GM21360 (cell line): ENCODE data around the gene SLC12A4.
"Not testable (repeated sequence)": the region's sequence is repeated elsewhere in the genome, so short reads cannot be mapped to it uniquely, and the experiment has no call there.

Experiments used
- ATAC-seq: cut with Tn5 transposase; IDR thresholded peaks from one replicate; pipeline ENCODE4 v1.9.1; 2021; ENCODE audit warnings: mild to moderate bottlenecking, moderate library complexity; ENCODE audit not compliant: unreplicated experiment

Gene SLC12A4

DNA sequence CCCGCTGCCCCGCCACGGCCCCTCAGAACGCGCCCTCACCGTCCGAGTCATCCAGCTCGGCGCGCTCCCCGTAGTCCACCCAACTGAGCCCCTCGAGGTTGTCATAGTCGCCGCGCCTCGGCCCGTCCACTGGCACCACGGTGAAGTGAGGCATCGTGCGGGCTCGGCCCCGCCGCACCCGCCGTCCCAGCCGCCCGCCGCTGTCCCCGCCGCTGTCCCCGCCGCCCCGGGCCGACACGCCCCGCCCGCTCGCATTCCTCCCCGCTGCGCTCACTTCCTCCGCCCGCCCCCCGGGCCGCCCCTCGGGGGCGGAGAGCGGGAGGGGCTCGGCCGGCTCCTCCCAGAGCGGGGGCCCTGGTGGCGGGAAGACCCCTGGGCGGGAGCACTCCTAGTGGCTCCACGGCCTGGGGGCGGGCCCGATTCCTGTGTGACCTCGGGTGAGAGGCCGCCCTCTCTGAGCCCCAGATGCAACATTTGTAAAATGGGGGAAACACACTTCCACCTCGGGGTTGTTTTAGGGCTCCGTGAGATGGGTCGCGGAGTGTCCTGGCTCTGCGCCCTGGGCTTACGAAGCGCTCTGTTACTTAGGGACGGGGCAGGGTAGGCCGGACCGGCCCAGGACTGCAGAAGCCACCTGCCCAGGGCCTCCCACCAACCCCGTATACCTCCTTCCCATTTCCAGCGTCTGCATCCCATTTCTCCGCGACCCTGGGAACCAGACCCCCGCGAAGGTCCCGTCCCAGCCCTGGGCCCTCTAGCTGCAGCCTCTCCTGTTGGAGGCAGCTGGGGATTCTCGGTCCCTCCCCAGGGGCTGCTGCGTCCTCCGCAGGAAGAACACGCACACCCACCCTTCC, at the start of gene SLC12A4:
Gene SLC12A4, minus strand, starts transcription at position 238 of the 854 bp plus-strand sequence. Its CDS starts 84 bp downstream, at position 154.
- peak; percentile 68 for ATAC-seq

DNA sequence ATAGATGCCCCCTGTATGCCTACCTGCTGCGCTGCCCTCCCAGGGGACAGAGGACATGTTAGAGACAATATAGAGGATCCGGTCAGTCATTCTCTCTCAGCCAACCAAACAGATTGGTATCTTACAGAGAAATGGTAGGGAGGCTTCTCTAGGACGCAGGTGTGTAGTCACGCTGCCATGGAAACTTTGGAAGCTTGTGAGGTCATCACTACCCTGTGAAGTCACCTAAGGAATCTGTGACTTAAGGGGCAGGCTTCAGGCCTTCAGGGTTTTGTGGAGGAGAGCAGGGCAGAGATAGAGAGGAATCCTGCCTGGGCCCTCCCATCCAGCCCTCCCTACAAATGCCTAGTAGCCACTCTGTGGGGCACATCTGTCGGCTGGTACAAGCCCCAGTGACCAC, 47.2 kb upstream of the SLC12A4 start, which contains the start of gene DPEP2NB:
Gene DPEP2NB, minus strand, starts transcription at position 231 of the 400 bp plus-strand sequence. Its CDS starts 141 bp downstream, at position 90.
- no peak for ATAC-seq

DNA sequence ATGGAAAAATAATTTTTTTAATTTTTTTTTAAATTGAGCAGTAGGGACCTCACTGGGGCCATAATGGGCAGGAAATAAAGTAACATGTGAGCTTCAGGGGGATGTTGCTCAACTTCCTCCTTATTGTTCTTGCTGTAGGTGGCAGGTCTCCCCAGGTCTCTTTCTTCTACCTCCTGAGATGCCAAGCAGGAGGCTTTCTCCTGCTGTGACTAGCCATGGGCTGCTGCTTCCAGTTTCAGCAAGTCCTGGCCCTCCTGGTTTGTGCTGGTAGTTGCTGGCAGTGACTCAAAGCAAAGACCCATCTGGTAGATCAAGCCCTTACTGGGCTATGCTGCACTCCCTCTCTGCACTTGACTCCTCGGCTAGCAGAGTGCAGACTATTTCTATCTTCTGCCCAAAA, 45.0 kb upstream of the SLC12A4 start:
- ATAC-seq = no peak

DNA sequence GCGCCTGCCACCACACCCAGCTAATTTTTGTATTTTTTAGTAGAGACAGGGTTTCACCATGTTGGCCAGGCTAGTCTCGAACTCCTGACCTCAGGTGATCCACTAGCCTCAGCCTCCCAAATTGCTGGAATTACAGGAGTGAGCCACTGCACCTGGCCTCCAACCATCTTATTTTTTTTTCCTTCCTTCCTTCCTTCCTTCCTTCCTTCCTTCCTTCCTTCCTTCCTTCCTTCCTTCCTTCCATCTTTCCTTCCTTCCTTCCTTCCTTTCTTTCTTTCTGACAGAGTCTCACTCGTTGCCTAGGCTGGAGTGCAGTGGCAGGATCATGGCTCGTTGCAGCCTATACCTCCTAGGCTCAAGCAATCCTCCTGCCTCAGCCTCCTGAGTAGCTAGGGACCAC, 41.4 kb upstream of the SLC12A4 start:
- not testable (repeated sequence) for ATAC-seq

DNA sequence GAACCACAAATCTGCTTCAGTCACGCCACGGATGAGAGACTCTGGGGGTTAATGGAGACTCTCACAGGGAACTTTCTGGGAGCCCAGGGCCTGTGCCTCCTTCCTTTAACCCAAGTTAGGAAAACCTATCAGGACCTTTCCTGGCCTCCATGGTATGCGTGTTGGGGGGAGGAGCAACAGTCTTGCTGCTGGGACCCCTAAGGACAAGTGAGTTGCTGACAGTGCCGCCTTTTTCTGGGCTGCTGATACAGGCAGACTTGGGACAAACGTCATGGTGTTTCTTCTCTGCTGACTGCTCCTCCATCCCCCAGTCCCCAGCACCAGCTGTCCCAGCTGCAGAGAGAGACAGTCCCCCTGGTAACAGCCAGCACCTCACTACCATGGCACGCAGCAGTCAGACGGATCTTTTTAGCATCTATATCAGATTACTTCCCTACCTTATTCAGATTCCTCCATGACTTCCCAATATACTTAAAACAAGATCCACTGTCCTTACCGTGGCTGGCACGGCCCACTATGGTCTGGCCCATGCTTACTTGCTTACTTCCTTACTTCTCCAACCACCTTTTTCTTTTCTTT, 40.8 kb upstream of the SLC12A4 start:
- no peak for ATAC-seq

DNA sequence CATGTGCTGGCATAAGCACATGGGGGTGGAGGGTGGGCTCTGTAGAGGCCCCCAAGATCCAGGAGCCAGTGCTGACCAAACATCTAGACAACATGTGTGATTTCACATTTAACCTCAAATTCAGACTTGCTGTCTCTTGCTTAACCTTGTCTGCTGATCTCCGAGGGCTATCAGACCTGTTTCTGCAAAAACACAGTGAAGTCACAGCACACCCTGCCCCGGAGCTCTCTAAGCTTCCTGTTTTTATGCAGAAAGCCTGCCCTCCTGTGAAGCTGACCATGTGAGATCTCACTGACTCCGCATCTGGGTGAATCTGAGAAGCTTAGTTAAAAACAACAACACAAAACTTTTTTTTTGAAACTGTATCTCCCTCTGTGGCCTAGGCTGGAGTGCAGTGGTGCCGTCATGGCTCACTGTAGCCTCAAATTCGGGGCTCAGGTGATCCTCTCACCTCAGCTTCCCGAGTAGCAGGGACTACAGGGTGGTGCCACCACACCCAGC, 37.4 kb upstream of the SLC12A4 start:
- no peak for ATAC-seq

DNA sequence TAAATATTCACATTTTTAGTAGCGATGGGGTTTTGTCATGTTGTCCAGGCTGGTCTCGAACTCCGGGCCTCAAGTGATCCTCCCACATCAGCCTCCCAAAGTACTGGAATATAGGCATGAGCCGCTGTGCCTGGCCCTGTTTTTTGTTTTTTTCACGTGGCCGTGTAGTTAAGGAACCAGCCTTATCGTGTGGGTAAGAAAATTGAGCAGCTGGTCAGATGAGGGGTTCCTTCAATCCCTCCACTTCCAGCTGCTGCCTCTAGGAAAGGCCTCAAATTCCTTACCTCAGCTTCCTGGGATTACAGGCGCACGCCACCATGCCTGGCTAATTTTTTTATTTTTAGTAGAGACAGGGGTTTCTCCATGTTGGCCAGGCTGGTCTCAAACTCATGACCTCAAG, 36.8 kb upstream of the SLC12A4 start:
- ATAC-seq = no peak

DNA sequence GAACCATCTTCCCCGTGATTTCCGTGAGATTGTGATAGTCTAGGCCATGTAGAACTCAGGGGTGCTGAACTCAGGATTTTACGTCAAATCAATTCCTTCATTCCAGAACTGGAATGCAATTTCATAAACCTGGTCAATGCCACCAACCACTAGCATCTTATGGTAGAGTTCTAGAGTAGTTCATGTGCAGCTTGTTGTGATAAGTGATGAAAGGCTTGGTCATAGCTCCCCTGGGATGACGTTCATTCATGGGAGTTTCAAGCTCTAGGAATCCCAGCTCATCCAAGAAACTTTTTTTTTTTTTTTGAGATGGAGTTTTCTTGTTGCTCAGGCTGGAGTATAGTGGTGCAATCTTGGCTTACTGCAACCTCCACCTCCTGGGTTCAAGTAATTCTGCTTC, 34.6 kb upstream of the SLC12A4 start:
- no peak for ATAC-seq

DNA sequence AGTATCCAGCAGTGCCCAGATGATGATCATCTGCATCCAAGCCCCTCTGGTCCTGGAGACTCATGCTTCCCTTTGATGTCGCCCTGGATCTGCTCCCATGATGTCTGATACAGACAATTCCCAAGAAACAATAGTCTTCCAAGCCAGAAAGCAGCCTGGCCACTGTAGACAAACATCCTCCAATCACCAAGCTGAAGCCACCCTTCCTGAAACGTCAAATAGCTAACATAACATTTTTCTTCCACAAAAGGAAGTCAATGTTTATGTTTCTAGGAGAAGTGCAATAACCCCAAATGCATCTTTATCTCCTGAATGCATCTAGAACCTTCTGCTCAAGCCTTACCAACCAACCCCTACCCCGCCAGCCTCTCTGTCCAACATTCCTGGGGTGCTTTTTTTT, 32.0 kb upstream of the SLC12A4 start:
- no peak for ATAC-seq

DNA sequence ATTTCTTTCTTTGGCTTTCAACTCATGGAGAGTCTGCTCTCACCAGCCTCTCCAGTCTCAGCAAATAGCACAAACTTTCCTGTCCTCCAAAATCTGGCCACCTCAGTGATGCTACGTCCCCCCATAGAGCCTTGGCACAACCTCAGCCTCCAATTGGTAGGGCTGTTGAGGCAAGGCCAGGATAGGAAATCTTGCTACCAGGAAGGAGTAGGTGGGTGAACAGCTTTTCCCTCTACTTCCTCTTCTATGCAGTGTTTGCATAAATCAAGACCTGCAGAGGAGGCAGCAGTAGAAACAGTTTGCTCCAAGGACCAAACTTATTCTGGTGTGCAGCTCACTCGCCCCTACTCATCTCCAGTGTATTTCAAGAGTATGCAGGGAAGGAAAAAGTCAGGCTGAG, 31.5 kb upstream of the SLC12A4 start:
- no peak for ATAC-seq

DNA sequence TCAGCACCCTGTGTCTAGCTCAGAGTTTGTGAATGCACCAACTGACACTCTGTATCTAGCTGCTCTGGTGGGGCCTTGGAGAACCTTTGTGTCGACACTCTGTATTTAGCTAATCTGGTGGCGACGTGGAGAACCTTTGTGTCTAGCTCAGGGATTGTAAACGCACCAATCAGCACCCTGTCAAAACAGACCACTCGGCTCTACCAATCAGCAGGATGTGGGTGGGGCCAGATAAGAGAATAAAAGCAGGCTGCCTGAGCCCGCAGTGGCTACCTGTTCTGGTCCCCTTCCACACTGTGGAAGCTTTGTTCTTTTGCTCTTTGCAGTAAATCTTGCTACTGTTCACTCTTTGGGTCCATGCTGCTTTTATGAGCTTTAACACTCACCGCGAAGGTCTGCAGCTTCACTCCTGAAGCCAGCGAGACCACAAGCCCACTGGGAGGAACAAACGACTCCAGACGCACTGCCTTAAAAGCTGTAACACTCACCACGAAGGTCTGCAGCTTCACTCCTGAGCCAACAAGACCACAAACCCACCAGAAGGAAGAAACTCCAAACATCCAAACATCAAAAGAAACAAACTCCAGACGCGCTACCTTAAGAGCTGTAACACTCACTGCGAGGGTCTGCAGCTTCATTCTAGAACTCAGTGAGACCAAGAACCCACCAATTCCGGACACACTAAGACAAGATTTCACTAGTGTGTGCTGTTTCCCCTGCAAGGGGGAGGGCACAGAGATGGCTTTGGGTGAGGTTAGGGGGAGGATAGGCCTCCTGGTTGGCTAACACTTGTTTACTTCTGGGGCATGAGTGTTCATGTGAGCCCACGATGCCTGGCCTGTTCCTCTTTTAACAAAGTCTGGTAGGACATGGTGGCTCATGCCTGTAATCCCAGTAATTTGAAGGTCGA, 30.6 kb upstream of the SLC12A4 start, which contains the start of gene DPEP2:
Gene DPEP2, minus strand, starts transcription at position 706 of the 910 bp plus-strand sequence. CDS start 6,272 bp downstream, outside the sequence.
- not testable (repeated sequence) for ATAC-seq

DNA sequence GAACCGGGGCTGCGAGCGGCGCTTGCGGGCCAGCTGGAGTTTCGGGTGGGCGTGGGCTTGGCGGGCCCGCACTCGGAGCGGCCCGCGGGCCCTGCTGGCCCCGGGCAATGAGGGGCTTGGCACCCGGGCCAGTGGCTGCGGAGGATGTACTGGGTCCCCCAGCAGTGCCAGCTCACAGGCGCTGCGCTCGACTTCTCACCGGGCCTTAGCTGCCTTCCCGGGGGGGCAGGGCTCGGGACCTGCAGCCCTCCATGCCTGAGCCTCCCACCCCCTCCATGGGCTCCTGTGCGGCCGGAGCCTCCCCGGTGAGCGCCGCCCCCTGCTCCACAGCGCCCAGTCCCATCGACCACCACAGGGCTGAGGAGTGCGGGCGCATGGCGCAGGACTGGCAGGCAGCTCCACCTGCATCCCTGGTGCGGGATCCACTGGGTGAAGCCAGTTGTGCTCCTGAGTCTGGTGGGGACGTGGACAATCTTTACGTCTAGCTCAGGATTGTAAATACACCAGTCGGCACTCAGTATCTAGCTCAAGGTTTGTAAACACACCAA, 29.9 kb upstream of the SLC12A4 start:
- ATAC-seq = not testable (repeated sequence)

DNA sequence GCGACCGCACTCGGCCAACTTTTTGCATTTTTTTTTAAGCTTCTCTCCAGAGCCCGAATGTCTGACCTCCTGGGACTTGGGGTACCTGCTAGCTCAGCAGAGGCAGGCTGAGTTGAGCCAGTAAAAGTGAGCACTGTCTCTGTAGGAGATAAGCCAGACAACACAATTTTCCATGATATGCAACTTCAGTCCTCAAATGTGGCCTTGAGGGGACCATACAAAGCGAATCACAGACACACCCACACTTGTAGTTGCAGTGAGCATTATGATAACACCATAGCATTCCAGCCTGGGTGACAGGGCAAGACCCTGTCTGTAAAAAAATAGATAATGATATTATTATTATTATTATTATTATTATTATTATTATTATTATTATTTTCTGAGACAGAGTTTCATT, 28.2 kb upstream of the SLC12A4 start:
- no peak for ATAC-seq

DNA sequence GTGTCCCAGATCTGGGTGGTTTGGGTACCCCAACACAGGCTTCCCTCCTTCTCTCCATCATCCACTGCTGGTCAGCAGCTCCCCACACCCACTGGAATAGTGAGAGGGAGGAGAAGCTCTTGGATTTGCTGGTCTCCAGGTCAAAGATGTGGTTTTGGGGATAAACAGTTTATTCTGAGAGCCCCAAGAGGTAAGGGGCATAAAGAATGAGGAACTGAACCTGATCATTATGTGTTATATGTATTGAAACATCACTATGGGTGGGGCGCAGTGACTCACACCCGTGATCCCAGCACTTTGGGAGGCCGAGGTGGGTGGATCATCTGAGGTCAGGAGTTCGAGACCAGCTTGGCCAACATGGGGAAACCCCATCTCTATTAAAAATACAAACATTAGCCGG, 27.0 kb upstream of the SLC12A4 start:
- no peak for ATAC-seq

DNA sequence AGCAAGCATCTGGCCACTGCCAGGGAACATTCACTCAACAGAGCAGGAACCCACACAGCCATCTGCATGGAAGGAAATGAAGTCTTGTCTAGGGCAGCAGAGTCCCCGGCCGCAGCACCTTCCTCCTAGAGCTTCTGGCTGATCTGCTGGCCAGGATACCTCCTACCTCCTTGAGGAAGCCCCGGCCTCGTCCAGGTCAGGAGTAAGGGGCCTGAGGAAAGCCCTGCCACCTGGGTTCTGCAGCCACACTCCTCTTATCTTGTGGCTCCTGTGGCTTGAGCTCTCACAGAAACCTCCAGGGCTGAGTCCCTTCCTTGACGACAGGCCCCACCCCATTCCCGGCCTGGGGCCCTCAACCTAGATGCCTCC, 25.6 kb upstream of the SLC12A4 start:
- ATAC-seq = not testable (repeated sequence)

DNA sequence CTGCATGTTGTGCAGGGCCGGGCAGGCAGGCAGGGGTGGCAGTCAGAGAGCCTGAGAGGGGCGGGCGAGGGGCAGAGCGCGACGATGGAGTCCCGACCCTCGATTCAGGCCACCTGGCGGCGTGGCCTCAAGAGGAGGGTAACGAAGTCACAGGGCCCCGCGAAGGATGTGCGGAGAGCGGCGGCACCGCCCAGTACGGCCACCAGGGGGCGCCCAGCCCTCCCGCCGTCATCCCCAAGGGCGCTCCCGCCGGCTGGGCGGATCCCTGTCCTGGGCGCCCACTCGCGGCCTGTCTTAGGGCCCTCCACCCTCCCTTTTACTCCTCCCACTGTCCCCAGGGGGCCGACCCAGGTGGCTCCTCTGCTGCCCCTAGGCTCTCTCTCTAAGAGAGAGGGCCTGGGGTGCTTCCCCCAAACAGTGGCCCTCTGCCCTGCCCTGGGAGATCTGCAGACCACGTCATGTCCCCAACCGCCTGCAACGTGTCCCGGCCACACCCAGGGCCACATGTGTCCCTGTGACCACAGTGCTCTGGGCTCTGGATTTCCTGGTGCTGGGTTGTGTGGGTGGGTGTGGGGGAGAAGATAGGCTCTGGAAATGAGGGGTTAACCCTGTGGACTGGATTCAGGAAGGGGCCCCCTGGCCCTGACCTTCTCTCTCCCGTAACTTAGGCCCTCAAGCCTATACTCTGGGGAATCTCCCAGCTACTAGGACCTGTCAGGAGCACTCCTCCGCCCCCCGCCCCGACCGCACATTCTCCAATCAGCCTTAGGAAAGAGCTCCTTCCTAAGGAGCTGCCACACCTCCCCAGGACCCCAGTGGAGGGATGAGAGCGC, 25.0 kb upstream of the SLC12A4 start:
- ATAC-seq = peak; percentile 72

DNA sequence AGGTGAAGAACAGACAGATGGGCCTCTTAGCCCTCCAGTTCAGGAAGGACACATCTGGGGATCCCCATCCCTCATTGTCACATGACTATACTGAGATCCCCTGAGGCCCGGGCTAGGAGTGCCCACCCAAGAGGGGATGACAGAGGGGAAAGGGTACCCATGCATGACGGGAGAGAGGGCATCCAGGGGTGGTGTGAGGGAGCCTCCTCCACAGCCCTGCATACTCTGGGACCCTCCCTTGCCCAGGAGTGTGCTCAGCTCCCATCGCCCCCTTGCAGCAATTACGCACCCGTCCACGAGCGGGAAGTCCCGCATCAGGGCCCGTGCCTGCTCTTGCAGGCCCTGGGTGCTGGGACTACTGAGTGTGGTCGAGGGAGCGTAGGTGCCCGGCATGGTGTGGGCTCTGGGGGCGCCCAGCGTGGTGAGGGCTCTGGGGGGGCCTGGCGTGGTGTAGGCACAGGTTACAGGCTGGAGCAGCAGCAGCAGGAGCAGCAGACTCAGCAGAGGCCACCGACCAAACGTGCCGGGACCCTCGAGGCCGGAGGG, 24.3 kb upstream of the SLC12A4 start:
- ATAC-seq = no peak

DNA sequence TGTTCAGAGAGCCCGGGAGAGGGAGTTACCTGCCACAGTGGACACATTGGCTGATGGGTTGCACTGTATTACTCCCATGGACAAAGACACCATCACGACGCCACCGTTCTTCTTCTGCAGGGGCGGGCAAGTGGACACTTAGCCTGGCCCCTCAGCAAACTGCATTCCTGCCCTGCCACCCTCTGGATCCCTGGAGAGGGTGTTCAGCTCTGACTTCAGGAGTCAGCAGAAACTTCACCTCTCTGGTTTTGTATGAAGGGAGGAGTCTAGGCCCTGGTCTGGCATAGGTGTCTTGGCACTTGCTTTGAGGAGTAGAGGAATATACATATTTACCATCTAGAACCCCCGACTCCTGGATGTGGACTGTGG, 21.6 kb upstream of the SLC12A4 start:
- no peak for ATAC-seq

DNA sequence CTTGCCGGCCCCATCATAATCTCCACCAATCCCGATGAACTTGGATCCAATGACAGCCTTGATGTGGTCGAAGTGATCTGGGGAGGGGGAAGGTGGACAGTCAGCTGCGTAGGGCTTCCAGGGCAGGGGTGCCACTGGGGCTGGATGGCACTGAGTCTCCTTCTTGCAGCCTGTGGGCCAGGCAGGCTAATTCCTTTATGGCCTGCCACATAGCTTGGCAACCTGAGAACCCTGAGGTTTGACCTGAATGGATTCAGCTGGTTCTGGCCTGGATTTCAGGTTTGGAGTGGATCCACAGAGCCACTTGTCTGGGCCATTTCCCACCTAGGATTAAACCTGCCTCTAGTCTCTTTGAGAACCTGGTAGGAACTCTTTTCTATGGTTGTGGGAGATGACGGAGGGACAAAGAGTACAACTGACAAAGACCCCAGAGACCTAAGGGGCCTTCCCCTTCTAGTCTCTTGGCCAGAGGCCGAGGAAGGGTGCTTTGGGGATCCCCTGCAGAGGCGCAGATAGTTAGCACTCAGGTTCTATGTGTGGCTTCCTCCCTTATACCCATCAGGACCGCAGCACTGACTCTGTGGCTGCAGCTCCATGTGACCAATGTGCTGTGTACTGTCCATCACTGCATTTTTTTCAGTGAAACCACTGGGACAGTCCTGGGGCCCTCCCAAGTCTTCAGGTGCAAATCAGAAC, 21.0 kb upstream of the SLC12A4 start:
- no peak for ATAC-seq
